ENCODE data around the gene TMCO5A. TPM values are rescaled to one million over a fixed set of nuclear protein-coding genes. Genes with fewer than 3 reads are reported as not detected.
A peak's percentile ranks its signal among the peaks of the same experiment; 100 is the strongest.

The TMCO5A gene
- not detected for total RNA-seq

DNA sequence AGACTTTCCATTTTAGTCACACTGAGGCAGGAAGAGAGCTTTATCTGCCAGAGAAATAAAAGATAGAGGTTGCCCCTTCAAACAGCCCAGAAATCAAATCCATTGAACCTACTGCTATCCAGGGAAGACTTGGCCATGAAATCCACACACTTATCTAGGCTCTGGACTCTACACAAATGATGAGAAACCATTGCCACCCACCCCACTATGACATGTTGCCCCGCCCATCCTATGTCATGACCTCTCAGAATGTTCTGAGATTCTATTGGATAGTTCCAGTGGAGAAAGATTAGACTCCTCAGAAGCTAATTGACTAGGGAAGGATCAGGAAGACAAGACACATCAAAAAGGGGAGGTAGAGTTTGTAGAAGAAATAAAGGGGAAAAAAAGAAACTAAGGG lies at the start of gene TMCO5A:
TSS of gene TMCO5A (plus strand) at position 301 of the 400 bp plus-strand sequence. CDS start 1,684 bp downstream, outside the sequence.
- Histone ChIP-seq H3K36me3 (replicated peaks in 1 of 2; ENCODE audit: insufficient read depth in 1 of 2, low read depth in 2 of 2) (no peaks in the 10 kb centered on the region), H3K27me3 (no peaks in the 10 kb centered on the region), H3K27ac (no peak within 1 kb of the TSS), H3K9me3 (no peaks in the 10 kb centered on the region), H3K4me3 (no peak within 1 kb of the TSS), H3K4me1 (no peaks in the 10 kb centered on the region)
- intact Hi-C loops (cut with DNase I) = no loop called here
- DNase-seq (no peak), ATAC-seq (no peak)
- 93 to 100% methylated on average over 1 of the region's 1 CpG for WGBS, 2 donors
- TF ChIP-seq, protein P1, sequence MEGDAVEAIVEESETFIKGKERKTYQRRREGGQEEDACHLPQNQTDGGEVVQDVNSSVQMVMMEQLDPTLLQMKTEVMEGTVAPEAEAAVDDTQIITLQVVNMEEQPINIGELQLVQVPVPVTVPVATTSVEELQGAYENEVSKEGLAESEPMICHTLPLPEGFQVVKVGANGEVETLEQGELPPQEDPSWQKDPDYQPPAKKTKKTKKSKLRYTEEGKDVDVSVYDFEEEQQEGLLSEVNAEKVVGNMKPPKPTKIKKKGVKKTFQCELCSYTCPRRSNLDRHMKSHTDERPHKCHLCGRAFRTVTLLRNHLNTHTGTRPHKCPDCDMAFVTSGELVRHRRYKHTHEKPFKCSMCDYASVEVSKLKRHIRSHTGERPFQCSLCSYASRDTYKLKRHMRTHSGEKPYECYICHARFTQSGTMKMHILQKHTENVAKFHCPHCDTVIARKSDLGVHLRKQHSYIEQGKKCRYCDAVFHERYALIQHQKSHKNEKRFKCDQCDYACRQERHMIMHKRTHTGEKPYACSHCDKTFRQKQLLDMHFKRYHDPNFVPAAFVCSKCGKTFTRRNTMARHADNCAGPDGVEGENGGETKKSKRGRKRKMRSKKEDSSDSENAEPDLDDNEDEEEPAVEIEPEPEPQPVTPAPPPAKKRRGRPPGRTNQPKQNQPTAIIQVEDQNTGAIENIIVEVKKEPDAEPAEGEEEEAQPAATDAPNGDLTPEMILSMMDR (IDR thresholded peaks at IDR 0.05) = no peak
- no peak for TF ChIP-seq POLR2A (IDR thresholded peaks at IDR 0.05)

DNA sequence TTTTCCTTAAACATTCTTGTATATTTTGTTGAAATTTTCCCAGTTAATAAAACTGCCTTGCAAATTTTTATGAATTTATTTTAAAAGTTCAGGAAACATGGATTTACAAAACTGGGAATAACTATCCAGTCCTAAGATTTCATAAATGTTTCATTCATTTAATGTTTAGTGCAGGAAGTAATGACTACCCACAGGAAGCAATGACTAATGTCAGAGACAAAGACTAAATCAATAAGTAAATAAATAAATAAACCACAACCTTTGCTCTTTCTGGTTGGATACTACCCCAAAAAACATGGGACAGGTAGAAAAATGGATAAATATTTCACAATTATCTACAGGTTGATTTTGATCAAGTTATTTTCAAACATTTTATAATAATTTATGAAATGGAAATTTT lies 48.8 kb upstream of the TMCO5A start:
- H3K27me3 ChIP-seq = no peaks in the 10 kb centered on the region
- H3K36me3 ChIP-seq (replicated peaks in 1 of 2; ENCODE audit: insufficient read depth in 1 of 2, low read depth in 2 of 2) = no peaks in the 10 kb centered on the region
- H3K9me3 ChIP-seq = no peaks in the 10 kb centered on the region
- no peak overlapping the region for H3K4me3 ChIP-seq
- no peak overlapping the region for H3K27ac ChIP-seq
- no peak for DNase-seq
- no peaks in the 10 kb centered on the region for H3K4me1 ChIP-seq
- intact Hi-C loops (cut with DNase I) = no loop called here
- ATAC-seq = no peak
- TF ChIP-seq, protein P1 (IDR thresholded peaks at IDR 0.05) = no peak
- TF ChIP-seq POLR2A (IDR thresholded peaks at IDR 0.05) = no peak

DNA sequence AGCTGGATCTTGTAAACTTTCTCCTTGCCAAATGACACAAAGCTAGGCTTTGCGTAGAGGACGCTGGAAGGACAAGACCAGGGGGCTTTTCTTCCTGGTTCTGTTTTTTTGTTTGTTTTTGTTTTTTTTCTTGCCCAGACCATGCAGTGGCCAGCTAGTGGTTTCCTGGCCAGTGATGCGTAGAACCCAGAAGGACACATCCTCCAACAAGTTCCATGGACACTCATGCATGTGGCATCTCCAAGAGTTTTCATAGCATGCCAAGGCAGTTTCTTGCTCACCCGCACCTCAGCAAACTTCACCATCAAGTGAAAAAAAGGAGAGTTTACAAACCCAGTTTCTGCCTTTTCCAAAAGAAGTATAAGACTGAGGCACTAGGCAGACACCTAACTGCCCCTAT lies 46.1 kb upstream of the TMCO5A start:
- no peak for DNase-seq
- 85 to 87% methylated on average over 4 of the region's 4 CpGs for WGBS, 2 donors
- ATAC-seq = no peak
- no peaks in the 10 kb centered on the region for H3K36me3 ChIP-seq (replicated peaks in 1 of 2; ENCODE audit: insufficient read depth in 1 of 2, low read depth in 2 of 2)
- H3K27ac ChIP-seq = no peak overlapping the region
- intact Hi-C loops (cut with DNase I) = no loop called here
- peaks cover 6% of the 10 kb centered on the region for H3K4me1 ChIP-seq
- H3K9me3 ChIP-seq = no peaks in the 10 kb centered on the region
- TF ChIP-seq POLR2A (IDR thresholded peaks at IDR 0.05) = no peak
- TF ChIP-seq, protein P1 (IDR thresholded peaks at IDR 0.05) = no peak
- no peaks in the 10 kb centered on the region for H3K27me3 ChIP-seq
- no peak overlapping the region for H3K4me3 ChIP-seq

DNA sequence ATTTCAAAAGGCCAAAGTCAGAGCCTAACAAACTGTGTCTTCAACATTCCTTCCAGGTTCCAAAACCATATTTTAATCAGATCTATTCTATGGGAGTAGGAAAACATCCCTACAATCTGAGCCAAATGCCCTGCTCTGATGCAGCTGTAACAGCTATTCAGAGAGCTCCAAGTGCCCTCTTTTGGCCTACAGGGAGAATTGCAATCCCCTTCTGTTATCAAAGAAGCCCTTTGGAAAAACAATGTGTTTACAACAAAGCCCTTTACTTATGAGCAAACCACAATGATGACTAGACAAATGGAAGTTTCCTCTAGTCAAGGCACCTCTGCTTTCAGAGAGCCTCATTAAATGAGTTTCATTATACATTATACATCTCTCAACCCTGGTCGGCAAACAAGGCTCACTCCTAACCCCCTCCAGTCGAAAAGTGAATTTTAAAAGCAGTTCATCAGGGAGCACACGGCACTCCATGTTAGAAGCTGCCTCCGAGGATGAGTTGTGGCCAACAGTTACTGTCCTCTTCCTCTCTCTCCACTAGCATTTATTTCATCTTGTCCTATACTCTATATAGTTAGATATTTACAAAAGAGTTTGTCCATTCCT lies 42.6 kb upstream of the TMCO5A start:
- H3K36me3 ChIP-seq (replicated peaks in 1 of 2; ENCODE audit: insufficient read depth in 1 of 2, low read depth in 2 of 2) = no peaks in the 10 kb centered on the region
- DNase-seq = peak in 3 of 4 donors; percentile 15 to 30 (median 24)
- H3K9me3 ChIP-seq = no peaks in the 10 kb centered on the region
- 34 to 41% methylated on average over 4 of the region's 4 CpGs for WGBS, 2 donors
- H3K4me3 ChIP-seq = no peak overlapping the region
- peak; percentile 66 for ATAC-seq
- intact Hi-C loops (cut with DNase I) = no loop called here
- peaks cover 9% of the 10 kb centered on the region for H3K4me1 ChIP-seq
- TF ChIP-seq, protein P1 (IDR thresholded peaks at IDR 0.05) = peak; percentile 43 to 79 (median 67)
- no peak for TF ChIP-seq POLR2A (IDR thresholded peaks at IDR 0.05)
- no peaks in the 10 kb centered on the region for H3K27me3 ChIP-seq
- H3K27ac ChIP-seq = no peak overlapping the region

DNA sequence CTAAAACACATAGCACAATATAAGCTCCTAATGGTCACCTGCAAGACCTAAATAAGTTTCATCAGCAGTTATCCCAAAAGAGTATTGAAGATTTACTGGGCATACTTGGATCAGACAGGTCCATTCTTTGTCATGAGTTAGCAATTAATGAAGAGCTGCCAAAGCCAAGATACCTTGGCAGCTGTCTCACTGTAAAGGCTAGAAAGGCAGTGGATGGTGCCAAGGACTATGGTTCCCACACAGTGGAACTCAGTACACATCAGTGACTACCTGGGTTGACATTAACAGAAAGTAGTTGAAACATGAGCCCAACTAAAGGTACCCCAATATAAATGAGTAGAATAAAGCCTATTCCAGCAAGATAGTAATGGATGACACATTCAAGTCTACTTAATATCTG lies 41.1 kb upstream of the TMCO5A start:
- no peaks in the 10 kb centered on the region for H3K27me3 ChIP-seq
- DNase-seq = peak in 2 of 4 donors; percentile 33 to 34
- H3K36me3 ChIP-seq (replicated peaks in 1 of 2; ENCODE audit: insufficient read depth in 1 of 2, low read depth in 2 of 2) = no peaks in the 10 kb centered on the region
- TF ChIP-seq, protein P1 (IDR thresholded peaks at IDR 0.05) = no peak
- no peak for TF ChIP-seq POLR2A (IDR thresholded peaks at IDR 0.05)
- no peak for ATAC-seq
- H3K9me3 ChIP-seq = no peaks in the 10 kb centered on the region
- H3K27ac ChIP-seq = no peak overlapping the region
- intact Hi-C loops (cut with DNase I) = no loop called here
- H3K4me3 ChIP-seq = no peak overlapping the region
- H3K4me1 ChIP-seq = peaks cover 18% of the 10 kb centered on the region
